Keratinocyte (primary cell): Measurements from ENCODE around the gene MINDY1. TPM values are rescaled to one million over a fixed set of nuclear protein-coding genes. Genes with fewer than 3 reads are reported as not detected.

Experiments used
- DNase-seq: peaks from one replicate; pipeline ENCODE4 v3.0.0-alpha.2; 2011; ENCODE audit warnings: low read depth, missing footprints, low spot score
- FAIRE-seq: peaks from 2 replicates; lab custom pipeline; 2011; peaks lifted over from hg19 to GRCh38; lab: Jason Lieb, UNC
- H2AFZ ChIP-seq: 2 replicates; pipeline ENCODE4 v1.6.0; 2012; ENCODE audit warnings: low read length, control low read depth, inconsistent platforms; ENCODE audit not compliant: control insufficient read depth
- H3K27ac ChIP-seq: 2 replicates; pipeline ENCODE4 v1.5.1; 2011; ENCODE audit warnings: low read length; ENCODE audit not compliant: control insufficient read depth, insufficient read depth
- H3K27me3 ChIP-seq: 3 replicates; pipeline ENCODE4 v1.6.0; 2011; ENCODE audit warnings: low read length; ENCODE audit not compliant: control insufficient read depth, insufficient read depth; ENCODE audit errors: extremely low read depth
- H3K36me3 ChIP-seq, 2 experiments: 2 replicates in 1 of 2; 3 replicates in 1 of 2; pipeline ENCODE4 v1.5.1; 2011; ENCODE audit warnings: low read length in 2 of 2, mild to moderate bottlenecking in 1 of 2; ENCODE audit not compliant: control insufficient read depth in 2 of 2, insufficient read depth in 2 of 2; ENCODE audit errors: extremely low read depth in 1 of 2
- H3K4me1 ChIP-seq: 3 replicates; pipeline ENCODE4 v1.5.1; 2011; ENCODE audit warnings: low read length; ENCODE audit not compliant: control insufficient read depth, insufficient read depth; ENCODE audit errors: extremely low read depth
- H3K4me2 ChIP-seq: 3 replicates; pipeline ENCODE4 v1.6.0; 2011; ENCODE audit warnings: low read depth, low read length; ENCODE audit not compliant: control insufficient read depth, insufficient read depth; ENCODE audit errors: extremely low read depth
- H3K4me3 ChIP-seq, 3 experiments: fragments of 200-600 bp in 1 of 3; sonication (generic) in 1 of 3; 2 replicates in 2 of 3; 3 replicates in 1 of 3; pipeline ENCODE4 v1.5.1; 2011 to 2016; ENCODE audit warnings: low read length in 3 of 3, mild to moderate bottlenecking in 3 of 3, control low read depth in 2 of 3, inconsistent platforms in 1 of 3, low read depth in 1 of 3, mixed read lengths in 1 of 3, mixed run types in 1 of 3, moderate library complexity in 1 of 3; ENCODE audit not compliant: control insufficient read depth in 2 of 3, insufficient read depth in 2 of 3; ENCODE audit errors: extremely low read depth in 1 of 3
- H3K79me2 ChIP-seq: 2 replicates; pipeline ENCODE4 v1.6.0; 2012; ENCODE audit warnings: low read length; ENCODE audit not compliant: control insufficient read depth, insufficient read depth
- H3K9ac ChIP-seq: 3 replicates; pipeline ENCODE4 v1.6.0; 2011; ENCODE audit warnings: low read length; ENCODE audit not compliant: control insufficient read depth, insufficient read depth; ENCODE audit errors: extremely low read depth
- H3K9me1 ChIP-seq: 3 replicates; pipeline ENCODE4 v1.6.0; 2011; ENCODE audit warnings: low read length; ENCODE audit not compliant: control insufficient read depth, insufficient read depth; ENCODE audit errors: extremely low read depth
- H3K9me3 ChIP-seq: 2 replicates; pipeline ENCODE4 v1.5.1; 2012; ENCODE audit warnings: low read depth, low read length; ENCODE audit not compliant: control insufficient read depth
- H4K20me1 ChIP-seq: 3 replicates; pipeline ENCODE4 v1.6.0; 2011; ENCODE audit warnings: low read length; ENCODE audit not compliant: control insufficient read depth, insufficient read depth; ENCODE audit errors: extremely low read depth
- CTCF ChIP-seq, 3 experiments: IDR thresholded peaks in 1 of 3; conservative IDR thresholded peaks in 1 of 3; optimal IDR thresholded peaks in 1 of 3; 2 replicates in 2 of 3; 3 replicates in 1 of 3; pipeline versions ENCODE3 to v1.5.1; 2011; ENCODE audit warnings: low read length in 3 of 3, mild to moderate bottlenecking in 3 of 3, moderate library complexity in 2 of 3, control low read depth in 1 of 3, inconsistent platforms in 1 of 3; ENCODE audit not compliant: insufficient read depth in 2 of 3; ENCODE audit errors: extremely low read depth in 1 of 3
- EZH2 ChIP-seq: IDR thresholded peaks from one replicate; pipeline ENCODE4 v1.6.1; 2012; ENCODE audit warnings: inconsistent platforms, mild to moderate bottlenecking, low read length, moderate library complexity
- dilution Hi-C: fragments of 300-500 bp; cut with MboI; formaldehyde crosslinking; loops from one replicate; pipeline ENCODE4 v1.7.0; 2020; ENCODE audit warnings: low sequenced_read_pairs; ENCODE audit not compliant: extremely low pct_ligation_motif_present
- polyA plus RNA-seq, 5 experiments: library from polyadenylated mRNA; depleted of rRNA in 3 of 5; stranded (reverse) in 3 of 5; stranded (forward) in 1 of 5; unstranded in 1 of 5; fragments of >200 nt; gene quantifications; 1 replicate in 1 of 5; 2 replicates in 3 of 5; 3 replicates in 1 of 5; pipeline versions ENCODE4 v1.2.1 to v1.2.3, GENCODE V29; 2011 to 2012; ENCODE audit warnings: missing spikeins in 2 of 5, low read depth in 1 of 5, low replicate concordance in 1 of 5

Gene MINDY1
- polyA plus RNA-seq, 1 donor (not counting 4 experiments of a cell fraction or from before 2014, with no cell fraction given) = 11.2 TPM

- no peaks in the 10 kb centered on the region for H3K79me2 ChIP-seq
- TF ChIP-seq EZH2 = no peak
- TF ChIP-seq CTCF (optimal IDR thresholded peaks at IDR 0.05 in 1 of 3, IDR thresholded peaks at IDR 0.05 in 1 of 3, conservative IDR thresholded peaks at IDR 0.05 in 1 of 3; ENCODE audit: extremely low read depth in 1 of 3, insufficient read depth in 2 of 3, low read length in 3 of 3) = no peak
- no peak for FAIRE-seq
- H2AFZ ChIP-seq = no peak overlapping the region
- H4K20me1 ChIP-seq = no peaks in the 10 kb centered on the region
- dilution Hi-C loops = no loop called here
- no peaks in the 10 kb centered on the region for H3K9me3 ChIP-seq
- no peaks in the 10 kb centered on the region for H3K9me1 ChIP-seq
- no peak for DNase-seq
- no peaks in the 10 kb centered on the region for H3K27me3 ChIP-seq
- peaks cover 40% of the 10 kb centered on the region for H3K4me1 ChIP-seq
- H3K27ac ChIP-seq = no peak overlapping the region
- peaks cover 0 to 2% of the 10 kb centered on the region in 2 experiments for H3K36me3 ChIP-seq
- no peak overlapping the region for H3K4me2 ChIP-seq
- H3K4me3 ChIP-seq = no peak overlapping the region
- H3K9ac ChIP-seq = no peak overlapping the region
These were observed 4.1 kb downstream of the MINDY1 start for GRCh38 chr1:151002611-151003010.

DNA sequence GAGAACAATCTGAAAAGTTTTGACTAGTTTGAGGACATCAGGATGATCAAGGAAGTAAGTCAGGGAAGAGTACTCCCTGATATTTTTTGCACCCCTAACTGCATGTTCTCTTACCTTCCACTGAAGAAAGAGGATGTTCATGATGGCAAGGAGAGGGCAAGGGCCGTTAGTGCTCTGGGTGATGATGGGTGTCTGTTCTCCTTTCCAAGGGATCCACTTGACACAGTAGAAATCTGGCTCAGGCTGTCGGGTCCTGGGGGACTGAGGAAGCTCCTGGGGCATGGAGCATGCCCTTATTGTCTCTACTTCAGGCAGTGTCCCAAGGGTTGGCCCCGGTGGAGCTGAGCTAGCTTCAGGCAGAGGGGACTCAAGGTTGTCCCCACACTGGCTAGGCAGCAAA, 4.7 kb downstream of the MINDY1 start:
- no peaks in the 10 kb centered on the region for H3K27me3 ChIP-seq
- FAIRE-seq (no peak), DNase-seq (no peak)
- H3K4me3 ChIP-seq = no peak overlapping the region
- peaks cover 34% of the 10 kb centered on the region for H3K4me1 ChIP-seq
- dilution Hi-C loops = no loop called here
- TF ChIP-seq EZH2 (no peak), CTCF (optimal IDR thresholded peaks at IDR 0.05 in 1 of 3, IDR thresholded peaks at IDR 0.05 in 1 of 3, conservative IDR thresholded peaks at IDR 0.05 in 1 of 3; ENCODE audit: extremely low read depth in 1 of 3, insufficient read depth in 2 of 3, low read length in 3 of 3) (no peak)
- H3K9me3 ChIP-seq = no peaks in the 10 kb centered on the region
- H3K4me2 ChIP-seq = no peak overlapping the region
- no peaks in the 10 kb centered on the region for H3K9me1 ChIP-seq
- H4K20me1 ChIP-seq = no peaks in the 10 kb centered on the region
- H3K79me2 ChIP-seq = no peaks in the 10 kb centered on the region
- H2AFZ ChIP-seq = no peak overlapping the region
- H3K36me3 ChIP-seq = peaks cover 0 to 2% of the 10 kb centered on the region in 2 experiments
- H3K27ac ChIP-seq = no peak overlapping the region
- H3K9ac ChIP-seq = no peak overlapping the region
